ENCODE data around the gene ASTN2. TPM values are rescaled to one million over a fixed set of nuclear protein-coding genes. Genes with fewer than 3 reads are reported as not detected.

ASTN2 gene
- total and polyA plus RNA-seq, 10 of the 15 experiments (the other 5 are each of a cell fraction or from before 2014, with no cell fraction given): 1.4 to 15.7 (median 7.0) TPM

- no peak for TF ChIP-seq PRDM15 (CRISPR knock-in tag; IDR thresholded peaks at IDR 0.05)
- TF ChIP-seq SREBF1 (IDR thresholded peaks at IDR 0.05; ENCODE audit: low read length): no peak
Measured at GRCh38 chr9:116416421-116416820, 998.4 kb downstream of the ASTN2 start (continued).

- CTCF ChIA-PET: no interaction called here
- DNase-seq (ENCODE audit: low read depth, low spot score) (no peak), ATAC-seq (no peak), FAIRE-seq (no peak)
- RAD21 ChIA-PET (ENCODE audit: unreplicated experiment): no interaction called here
- Histone ChIP-seq H3K9ac (ENCODE audit: control insufficient read depth, insufficient read depth, low read length) (no peak overlapping the region), H2AFZ (ENCODE audit: control insufficient read depth, low read depth, low read length) (no peak overlapping the region), H3K4me3 (no peak overlapping the region), H3K27ac (ENCODE audit: control insufficient read depth, insufficient read depth) (no peak overlapping the region), H3K36me3 (ENCODE audit: control insufficient read depth in 2 of 2, insufficient read depth in 2 of 2, low read length in 1 of 2) (no peaks in the 10 kb centered on the region), H4K20me1 (ENCODE audit: control insufficient read depth, insufficient read depth) (no peaks in the 10 kb centered on the region), H3K27me3 (replicated peaks in 1 of 2; ENCODE audit: control insufficient read depth in 2 of 2, insufficient read depth in 2 of 2, low read length in 1 of 2) (no peaks in the 10 kb centered on the region), H3K79me2 (ENCODE audit: control insufficient read depth, insufficient read depth, low read length) (no peaks in the 10 kb centered on the region), H3K9me3 (replicated peaks; ENCODE audit: control insufficient read depth, insufficient read depth, low read length) (no peaks in the 10 kb centered on the region), H3K4me2 (ENCODE audit: control insufficient read depth, insufficient read depth) (no peak overlapping the region), H3K4me1 (ENCODE audit: control insufficient read depth, insufficient read depth, low read length) (no peaks in the 10 kb centered on the region)
- intact Hi-C loops (cut with micrococcal nuclease; ENCODE audit: unreplicated experiment): no loop called here
- BruUV-seq (replicated peaks): no TSS peak
- in situ Hi-C loops (cut with MboI): no loop called here
- POLR2A ChIA-PET: no interaction called here
- SMC1A ChIA-PET (ENCODE audit: uncharacterized antibody, unreplicated experiment): no interaction called here
- WGBS (ENCODE audit: insufficient coverage, insufficient replicate concordance, low lambda C conversion rate, missing lambda C conversion rate): 38% methylated on average over 2 of the region's 2 CpGs
- TF ChIP-seq EED (IDR thresholded peaks at IDR 0.05; ENCODE audit: low read depth) (no peak), TCF7 (IDR thresholded peaks at IDR 0.05; ENCODE audit: borderline replicate concordance) (no peak), USF1 (IDR thresholded peaks at IDR 0.05; ENCODE audit: borderline replicate concordance, extremely low read length, insufficient read depth, low read depth, low read length) (no peak), MLLT1 (IDR thresholded peaks at IDR 0.05) (no peak), RAD51 (IDR thresholded peaks at IDR 0.05) (no peak), STAT3 (IDR thresholded peaks at IDR 0.05; ENCODE audit: low read depth, low read length) (no peak), FOXK2 (IDR thresholded peaks at IDR 0.05) (no peak), ZBTB40 (IDR thresholded peaks at IDR 0.05; ENCODE audit: borderline replicate concordance) (no peak), MAX (IDR thresholded peaks at IDR 0.05; ENCODE audit: low read depth, low read length) (no peak), FOS (IDR thresholded peaks at IDR 0.05; ENCODE audit: borderline replicate concordance, extremely low read depth, insufficient read length) (no peak)
Measured at GRCh38 chr9:116414374-116414773, 1000.5 kb downstream of the ASTN2 start.
